D721Med (cell line): ENCODE data around the gene PIGU.

Source experiments
- DNase-seq: peaks from one replicate; pipeline ENCODE4 v3.0.0; 2011; ENCODE audit warnings: low spot score; ENCODE audit not compliant: insufficient read length
- FAIRE-seq: peaks from 2 replicates; lab custom pipeline; 2011; peaks lifted over from hg19 to GRCh38; lab: Jason Lieb, UNC
- CTCF ChIP-seq: IDR thresholded peaks from 2 replicates; pipeline ENCODE4 v1.5.1; 2012; ENCODE audit warnings: mild to moderate bottlenecking, control low read depth; ENCODE audit not compliant: insufficient read depth; ENCODE audit errors: missing control alignments

The PIGU gene

GRCh38 chr20:34644951-34645350 lies 31.9 kb downstream of the PIGU start:
- TF ChIP-seq CTCF: no peak
- FAIRE-seq: no peak
- no peak for DNase-seq

- no peak for TF ChIP-seq CTCF
- DNase-seq (no peak), FAIRE-seq (no peak)
Observed at GRCh38 chr20:34644345-34644744, 32.5 kb downstream of the PIGU start.

- FAIRE-seq: no peak
- no peak for DNase-seq
- TF ChIP-seq CTCF: no peak
Observed at GRCh38 chr20:34643928-34644327, 33.0 kb downstream of the PIGU start.

- TF ChIP-seq CTCF: no peak
- FAIRE-seq (no peak), DNase-seq (no peak)
Observed at GRCh38 chr20:34642009-34642408, 34.9 kb downstream of the PIGU start.

- no peak for TF ChIP-seq CTCF
- no peak for FAIRE-seq
- DNase-seq: no peak
Observed at GRCh38 chr20:34639755-34640222, 37.1 kb downstream of the PIGU start.

GRCh38 chr20:34638532-34638931 lies 38.4 kb downstream of the PIGU start:
- DNase-seq: no peak
- TF ChIP-seq CTCF: no peak
- FAIRE-seq: no peak

- no peak for DNase-seq
- TF ChIP-seq CTCF: no peak
- no peak for FAIRE-seq
Observed at GRCh38 chr20:34638039-34638292, 38.9 kb downstream of the PIGU start.
